Endothelial cell (in vitro differentiated cells): Measurements from ENCODE around the gene LVRN. TPM values are rescaled to one million over a fixed set of nuclear protein-coding genes. Genes with fewer than 3 reads are reported as not detected.
A peak's percentile ranks its signal among the peaks of the same experiment; 100 is the strongest.

Source experiments
- DNase-seq: peaks from one replicate; pipeline ENCODE4 v3.0.0; 2021; ENCODE audit warnings: low spot score
- H3K27ac Mint-ChIP-seq: one replicate; pipeline ENCODE4 v1.8.0; 2021; ENCODE audit warnings: mixed read lengths, inconsistent platforms; ENCODE audit not compliant: unreplicated experiment
- H3K27me3 Mint-ChIP-seq: one replicate; pipeline ENCODE4 v1.8.0; 2021; ENCODE audit warnings: mild to moderate bottlenecking, moderate library complexity, mixed read lengths, inconsistent platforms; ENCODE audit not compliant: unreplicated experiment
- H3K36me3 Mint-ChIP-seq: one replicate; pipeline ENCODE4 v1.8.0; 2021; ENCODE audit warnings: mild to moderate bottlenecking, low read depth, mixed read lengths, inconsistent platforms; ENCODE audit not compliant: unreplicated experiment
- H3K4me1 Mint-ChIP-seq: one replicate; pipeline ENCODE4 v1.8.0; 2021; ENCODE audit warnings: mild to moderate bottlenecking, mixed read lengths, inconsistent platforms; ENCODE audit not compliant: unreplicated experiment
- H3K4me3 Mint-ChIP-seq: one replicate; pipeline ENCODE4 v1.8.0; 2021; ENCODE audit warnings: mild to moderate bottlenecking, mixed read lengths, inconsistent platforms; ENCODE audit not compliant: unreplicated experiment
- H3K9me3 Mint-ChIP-seq: one replicate; pipeline ENCODE4 v1.8.0; 2021; ENCODE audit warnings: mixed read lengths, inconsistent platforms; ENCODE audit not compliant: unreplicated experiment
- CTCF ChIP-seq: fragments of 200-600 bp; sonication (generic); IDR thresholded peaks from one replicate; pipeline ENCODE4 v1.5.0; 2021; ENCODE audit warnings: antibody characterized with exemption; ENCODE audit not compliant: unreplicated experiment
- total RNA-seq: library from RNA; stranded (reverse); fragmentation: NEBNext Ultra II Directional; extraction: Animal tissue kit (Norgen Biotek cat#: 25700); gene quantifications from one replicate; pipeline ENCODE4 v1.2.1, GENCODE V29; 2021; ENCODE audit not compliant: unreplicated experiment

LVRN gene
- total RNA-seq, 1 donor from 2014 or later: 1.3 TPM

- no peak overlapping the region for H3K4me3 Mint-ChIP-seq
- H3K27me3 Mint-ChIP-seq: peaks cover 2% of the 10 kb centered on the region
- DNase-seq: no peak
- no peak overlapping the region for H3K27ac Mint-ChIP-seq
- TF ChIP-seq CTCF: no peak
- H3K36me3 Mint-ChIP-seq: no peaks in the 10 kb centered on the region
- H3K4me1 Mint-ChIP-seq: no peaks in the 10 kb centered on the region
- H3K9me3 Mint-ChIP-seq: no peaks in the 10 kb centered on the region
Observed at GRCh38 chr5:115930630-115931337, 31.5 kb upstream of the LVRN start.

GRCh38 chr5:115932991-115933390, 29.3 kb upstream of the LVRN start:
- H3K27ac Mint-ChIP-seq: no peak overlapping the region
- H3K27me3 Mint-ChIP-seq: peaks cover 2% of the 10 kb centered on the region
- peaks cover 3% of the 10 kb centered on the region for H3K4me1 Mint-ChIP-seq
- no peaks in the 10 kb centered on the region for H3K36me3 Mint-ChIP-seq
- H3K4me3 Mint-ChIP-seq: no peak overlapping the region
- TF ChIP-seq CTCF: no peak
- H3K9me3 Mint-ChIP-seq: no peaks in the 10 kb centered on the region
- DNase-seq: no peak

- Mint-ChIP-seq H3K4me3 (no peak overlapping the region), H3K36me3 (no peaks in the 10 kb centered on the region), H3K4me1 (peaks cover 16% of the 10 kb centered on the region), H3K27me3 (peaks cover 2% of the 10 kb centered on the region), H3K27ac (no peak overlapping the region), H3K9me3 (no peaks in the 10 kb centered on the region)
- TF ChIP-seq CTCF: no peak
- no peak for DNase-seq
Observed at GRCh38 chr5:115934388-115934974, 27.8 kb upstream of the LVRN start.

- H3K27me3 Mint-ChIP-seq: peaks cover 2% of the 10 kb centered on the region
- H3K9me3 Mint-ChIP-seq: no peaks in the 10 kb centered on the region
- H3K27ac Mint-ChIP-seq: no peak overlapping the region
- TF ChIP-seq CTCF: no peak
- no peak for DNase-seq
- H3K4me3 Mint-ChIP-seq: no peak overlapping the region
- no peaks in the 10 kb centered on the region for H3K36me3 Mint-ChIP-seq
- peaks cover 19% of the 10 kb centered on the region for H3K4me1 Mint-ChIP-seq
Observed at GRCh38 chr5:115936031-115936430, 26.2 kb upstream of the LVRN start.

GRCh38 chr5:115939059-115939458, 23.2 kb upstream of the LVRN start:
- Mint-ChIP-seq H3K36me3 (no peaks in the 10 kb centered on the region), H3K4me3 (peak overlapping the region; percentile 10), H3K27me3 (no peaks in the 10 kb centered on the region), H3K27ac (peak overlapping the region; percentile 91), H3K9me3 (no peaks in the 10 kb centered on the region), H3K4me1 (peaks cover 21% of the 10 kb centered on the region)
- no peak for DNase-seq
- no peak for TF ChIP-seq CTCF
